ENCODE results near the gene SIGLEC5.

- TF ChIP-seq YY1 (IDR thresholded peaks at IDR 0.05; ENCODE audit: insufficient read depth, insufficient read length) (no peak), ZNF274 (IDR thresholded peaks at IDR 0.05; ENCODE audit: low read depth, low read length) (no peak), SUZ12 (IDR thresholded peaks at IDR 0.05; ENCODE audit: extremely low read depth, insufficient read depth, insufficient read length) (no peak)
Measured at GRCh38 chr19:51676566-51677083, 46.4 kb upstream of the SIGLEC5 start.
